Endodermal cell (in vitro differentiated cells): ENCODE measurements around the gene DDX4. TPM values are rescaled to one million over a fixed set of nuclear protein-coding genes. Genes with fewer than 3 reads are reported as not detected.

Experiments used
- DNase-seq: peaks from one replicate; pipeline ENCODE4 v3.0.0-alpha.2; 2017
- H3K27ac ChIP-seq: 2 replicates; pipeline ENCODE4 v1.5.1; 2013; ENCODE audit warnings: mild to moderate bottlenecking, low read depth, low read length, moderate library complexity
- H3K27me3 ChIP-seq: 2 replicates; pipeline ENCODE4 v1.6.1; 2013; ENCODE audit warnings: mild to moderate bottlenecking, low read length, moderate library complexity; ENCODE audit not compliant: insufficient read depth, control insufficient read depth, poor library complexity, severe bottlenecking
- H3K36me3 ChIP-seq: 2 replicates; pipeline ENCODE4 v1.7.0; 2013; ENCODE audit warnings: mild to moderate bottlenecking, low read length, moderate library complexity; ENCODE audit not compliant: control insufficient read depth, insufficient read depth
- H3K4me1 ChIP-seq: one replicate; pipeline ENCODE4 v1.7.0; 2013; ENCODE audit warnings: low read length; ENCODE audit not compliant: control insufficient read depth, insufficient read depth
- H3K4me3 ChIP-seq: 2 replicates; pipeline ENCODE4 v1.5.1; 2013; ENCODE audit warnings: mild to moderate bottlenecking, low read length, moderate library complexity
- H3K9ac ChIP-seq: 2 replicates; pipeline ENCODE4 v1.6.1; 2013; ENCODE audit warnings: mild to moderate bottlenecking, low read length, moderate library complexity; ENCODE audit not compliant: poor library complexity, severe bottlenecking; ENCODE audit errors: extremely low read depth
- H3K9me3 ChIP-seq: 2 replicates; pipeline ENCODE4 v1.6.1; 2013; ENCODE audit warnings: mild to moderate bottlenecking, low read length, moderate library complexity; ENCODE audit not compliant: control insufficient read depth
- H3K27ac Mint-ChIP-seq: 2 replicates; pipeline ENCODE4 v1.8.0; 2020; ENCODE audit warnings: mixed read lengths
- H3K27me3 Mint-ChIP-seq: 2 replicates; pipeline ENCODE4 v1.8.0; 2021; ENCODE audit warnings: mild to moderate bottlenecking, mixed read lengths; ENCODE audit not compliant: insufficient read depth
- H3K36me3 Mint-ChIP-seq: 2 replicates; pipeline ENCODE4 v1.8.0; 2020; ENCODE audit warnings: low read depth, mixed read lengths
- H3K4me1 Mint-ChIP-seq: 2 replicates; pipeline ENCODE4 v1.8.0; 2020; ENCODE audit warnings: mixed read lengths
- H3K4me3 Mint-ChIP-seq: 2 replicates; pipeline ENCODE4 v1.8.0; 2020; ENCODE audit warnings: mild to moderate bottlenecking, moderate library complexity, mixed read lengths
- H3K9me3 Mint-ChIP-seq: 2 replicates; pipeline ENCODE4 v1.8.0; 2020; ENCODE audit warnings: mild to moderate bottlenecking, mixed read lengths
- CTCF ChIP-seq: fragments of 200-600 bp; sonication (generic); conservative IDR thresholded peaks from 2 replicates; pipeline ENCODE4 v1.5.0; 2021; ENCODE audit warnings: antibody characterized with exemption, mild to moderate bottlenecking
- WGBS, 2 experiments: methylation state at CpG; one replicate each; pipeline versions ENCODE4 v1.1.5 to v1.1.7; 2013; ENCODE audit warnings: missing lambda C conversion rate in 2 of 2, mixed read lengths in 1 of 2; ENCODE audit not compliant: insufficient coverage in 1 of 2, insufficient read length in 1 of 2; 5-methylcytosine and 5-hydroxymethylcytosine counted together
- long read RNA-seq, 4 experiments: library from polyadenylated mRNA in 2 of 4; library from RNA in 1 of 4; library from capped mRNA in 1 of 4; stranded (forward) in 3 of 4; unstranded in 1 of 4; transcript quantifications; one replicate each; pipeline ENCODE4 v2.0.0, GENCODE V29; 2020 to 2021; ENCODE audit warnings: inconsistent platforms in 1 of 4
- polyA plus RNA-seq, 2 experiments: library from polyadenylated mRNA; stranded (reverse); fragments of 50-300 nt; gene quantifications; one replicate each; pipeline ENCODE4 v1.2.3, GENCODE V29; 2013
- total RNA-seq, 2 donors: library from RNA; stranded (reverse); fragmentation: NEBNext Ultra II Directional in 1 of 2; extraction: Animal tissue kit (Norgen Biotek cat#: 25700) in 1 of 2; gene quantifications; 2 replicates in 1 of 2; 3 replicates in 1 of 2; pipeline ENCODE4 v1.2.1, GENCODE V29; 2021

DDX4 gene
- total RNA-seq, result not detected
- not detected for polyA plus RNA-seq (2013, experiment 1 of 2)
- not detected for polyA plus RNA-seq (2013, experiment 2 of 2)
- long read RNA-seq, experiment 1, result 0 reads
- long read RNA-seq, experiment 2, partial matches to known transcripts, result 1 of 1 reads
- long read RNA-seq, experiment 2, other reads (novel, unspliced or antisense), result 0 of 1 reads
- long read RNA-seq, experiment 3, result 0 reads
- long read RNA-seq, experiment 4, result 0 reads

GRCh38 chr5:55737793-55738192 lies at the start of gene DDX4:
Gene DDX4, plus strand, starts transcription at chr5:55738061. Its CDS starts 903 bp downstream, at chr5:55738964.
- Mint-ChIP-seq H3K36me3 (no peaks in the 10 kb centered on the region), H3K4me3 (no peak within 1 kb of the TSS), H3K9me3 (peaks cover 5% of the 10 kb centered on the region), H3K27ac (no peak within 1 kb of the TSS), H3K27me3 (peaks cover 2% of the 10 kb centered on the region), H3K4me1 (peaks cover 4% of the 10 kb centered on the region)
- H3K4me1 ChIP-seq, result peaks cover under 1% of the 10 kb centered on the region
- no peak for TF ChIP-seq CTCF
- H3K27ac ChIP-seq, result no peak within 1 kb of the TSS
- no peaks in the 10 kb centered on the region for H3K36me3 ChIP-seq
- no peak for DNase-seq
- no peaks in the 10 kb centered on the region for H3K9me3 ChIP-seq
- WGBS, 2 experiments, result 95% methylated on average over 23 to 31 of the region's 31 CpGs
- H3K4me3 ChIP-seq, result no peak within 1 kb of the TSS
- no peak within 1 kb of the TSS for H3K9ac ChIP-seq
- H3K27me3 ChIP-seq, result no peaks in the 10 kb centered on the region

GRCh38 chr5:55691265-55692105 lies 46.4 kb upstream of the DDX4 start:
- 96 to 100% methylated on average over 1 to 2 of the region's 2 CpGs for WGBS, 2 experiments
- H3K27me3 ChIP-seq, result no peaks in the 10 kb centered on the region
- peak overlapping the region; percentile 13 for H3K27ac Mint-ChIP-seq
- no peak for DNase-seq
- peaks cover 19% of the 10 kb centered on the region for H3K36me3 Mint-ChIP-seq
- H3K27ac ChIP-seq, result no peak overlapping the region
- H3K9me3 ChIP-seq, result no peaks in the 10 kb centered on the region
- peaks cover 4% of the 10 kb centered on the region for H3K36me3 ChIP-seq
- peaks cover 14% of the 10 kb centered on the region for H3K9me3 Mint-ChIP-seq
- H3K4me3 Mint-ChIP-seq, result no peak overlapping the region
- no peaks in the 10 kb centered on the region for H3K27me3 Mint-ChIP-seq
- peaks cover 29% of the 10 kb centered on the region for H3K4me1 Mint-ChIP-seq
- H3K4me1 ChIP-seq, result peaks cover 16% of the 10 kb centered on the region
- no peak overlapping the region for H3K9ac ChIP-seq
- peak; percentile 87 for TF ChIP-seq CTCF
- H3K4me3 ChIP-seq, result no peak overlapping the region

- WGBS, 2 experiments, result 100% methylated on average over 2 of the region's 2 CpGs; no CpG with 5 or more reads in 1 of the 2 experiments
- H3K9me3 ChIP-seq, result peaks cover 2% of the 10 kb centered on the region
These were observed 45.8 kb upstream of the DDX4 start for GRCh38 chr5:55692106-55692417.

More at GRCh38 chr5:55692106-55692417, 45.8 kb upstream of the DDX4 start:
- Histone ChIP-seq H3K4me3 (no peak overlapping the region), H3K27ac (no peak overlapping the region), H3K4me1 (peaks cover 16% of the 10 kb centered on the region), H3K9ac (no peak overlapping the region), H3K27me3 (no peaks in the 10 kb centered on the region), H3K36me3 (peaks cover 6% of the 10 kb centered on the region)
- H3K4me3 Mint-ChIP-seq, result no peak overlapping the region
- peaks cover 29% of the 10 kb centered on the region for H3K4me1 Mint-ChIP-seq
- peak; percentile 31 for TF ChIP-seq CTCF
- H3K36me3 Mint-ChIP-seq, result peaks cover 19% of the 10 kb centered on the region
- no peak overlapping the region for H3K27ac Mint-ChIP-seq
- no peak for DNase-seq
- no peaks in the 10 kb centered on the region for H3K27me3 Mint-ChIP-seq
- peaks cover 15% of the 10 kb centered on the region for H3K9me3 Mint-ChIP-seq
